AG09309 (cell line): ENCODE measurements around the gene KDSR.
"Not testable (repeated sequence)": the region's sequence is repeated elsewhere in the genome, so short reads cannot be mapped to it uniquely, and the experiment has no call there.

Experiments
- DNase-seq: peaks from one replicate; pipeline ENCODE4 v3.0.0-alpha.2; 2010; ENCODE audit warnings: low read depth
- H3K4me3 ChIP-seq: 2 replicates; pipeline ENCODE4 v1.5.1; 2011; ENCODE audit warnings: mild to moderate bottlenecking, low read depth, low read length, moderate library complexity; ENCODE audit not compliant: control insufficient read depth
- TF ChIP-seq, protein P1 (sequence below): IDR thresholded peaks from 2 replicates; pipeline ENCODE4 v1.5.1; 2011; ENCODE audit warnings: mild to moderate bottlenecking, low read depth, low read length, inconsistent platforms; ENCODE audit not compliant: insufficient read depth, control insufficient read depth; ENCODE audit errors: missing control alignments

Gene KDSR

DNA sequence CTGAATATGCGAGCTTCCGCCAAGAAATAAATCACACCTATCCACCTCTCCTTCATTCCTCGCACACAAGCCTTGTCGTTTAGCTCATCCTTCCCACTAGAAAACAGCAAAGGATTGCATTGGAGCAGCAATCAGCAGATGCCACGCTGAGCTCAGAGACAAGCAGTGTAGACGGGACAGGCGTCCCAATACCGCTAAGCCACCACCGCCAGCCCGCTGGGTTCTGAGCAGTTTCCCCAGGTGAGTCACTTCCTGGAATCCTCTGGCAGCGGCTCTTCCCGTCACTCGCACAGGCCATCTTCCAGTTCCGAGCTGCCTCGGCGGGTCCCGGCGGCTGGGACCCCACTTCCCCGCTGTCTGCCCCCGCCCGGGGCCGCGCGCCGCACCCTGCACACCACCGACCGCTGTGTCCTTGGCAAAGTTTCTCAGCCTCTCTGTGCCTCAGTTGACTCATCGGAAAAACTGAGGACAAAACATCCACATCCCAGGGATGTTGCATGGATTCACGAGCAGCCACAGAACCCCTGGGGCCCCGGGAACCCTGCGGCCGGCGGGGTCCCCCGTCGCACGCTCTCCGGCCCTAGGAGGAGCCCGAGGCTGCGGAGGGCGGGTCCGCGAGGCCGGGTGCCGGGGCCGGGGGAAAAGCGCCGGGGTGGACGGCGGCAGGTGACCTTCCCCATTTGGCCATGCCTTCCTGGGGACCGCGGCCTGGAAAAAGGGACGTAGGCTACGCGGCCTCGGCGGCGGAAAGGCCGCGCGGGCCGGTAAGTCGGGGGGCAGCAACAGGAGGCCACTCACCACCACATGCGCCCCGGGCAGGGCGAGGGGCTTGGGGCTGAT lies 573 bp downstream of the KDSR start:
- H3K4me3 ChIP-seq = peak overlapping the region; percentile 65
- no peak for DNase-seq
- TF ChIP-seq, protein P1, sequence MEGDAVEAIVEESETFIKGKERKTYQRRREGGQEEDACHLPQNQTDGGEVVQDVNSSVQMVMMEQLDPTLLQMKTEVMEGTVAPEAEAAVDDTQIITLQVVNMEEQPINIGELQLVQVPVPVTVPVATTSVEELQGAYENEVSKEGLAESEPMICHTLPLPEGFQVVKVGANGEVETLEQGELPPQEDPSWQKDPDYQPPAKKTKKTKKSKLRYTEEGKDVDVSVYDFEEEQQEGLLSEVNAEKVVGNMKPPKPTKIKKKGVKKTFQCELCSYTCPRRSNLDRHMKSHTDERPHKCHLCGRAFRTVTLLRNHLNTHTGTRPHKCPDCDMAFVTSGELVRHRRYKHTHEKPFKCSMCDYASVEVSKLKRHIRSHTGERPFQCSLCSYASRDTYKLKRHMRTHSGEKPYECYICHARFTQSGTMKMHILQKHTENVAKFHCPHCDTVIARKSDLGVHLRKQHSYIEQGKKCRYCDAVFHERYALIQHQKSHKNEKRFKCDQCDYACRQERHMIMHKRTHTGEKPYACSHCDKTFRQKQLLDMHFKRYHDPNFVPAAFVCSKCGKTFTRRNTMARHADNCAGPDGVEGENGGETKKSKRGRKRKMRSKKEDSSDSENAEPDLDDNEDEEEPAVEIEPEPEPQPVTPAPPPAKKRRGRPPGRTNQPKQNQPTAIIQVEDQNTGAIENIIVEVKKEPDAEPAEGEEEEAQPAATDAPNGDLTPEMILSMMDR = no peak

DNA sequence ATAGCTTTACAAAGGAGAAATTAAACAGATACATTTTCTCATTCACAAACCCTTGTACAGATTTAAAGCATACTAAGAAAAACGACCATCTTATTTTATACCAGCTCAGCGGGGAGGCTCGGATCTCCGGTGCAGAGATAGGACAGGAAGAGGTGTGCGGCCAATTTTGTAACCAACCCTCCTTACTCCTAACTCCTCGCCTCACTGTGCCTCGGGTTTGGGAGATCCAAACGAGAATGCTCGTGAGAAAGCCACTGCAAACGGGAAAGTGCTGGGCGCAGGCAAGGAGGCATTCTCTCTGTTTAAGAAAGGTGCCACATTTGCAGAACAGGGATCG lies 1.2 kb downstream of the KDSR start:
- DNase-seq = no peak
- TF ChIP-seq, protein P1 = no peak
- peak overlapping the region; percentile 65 for H3K4me3 ChIP-seq

DNA sequence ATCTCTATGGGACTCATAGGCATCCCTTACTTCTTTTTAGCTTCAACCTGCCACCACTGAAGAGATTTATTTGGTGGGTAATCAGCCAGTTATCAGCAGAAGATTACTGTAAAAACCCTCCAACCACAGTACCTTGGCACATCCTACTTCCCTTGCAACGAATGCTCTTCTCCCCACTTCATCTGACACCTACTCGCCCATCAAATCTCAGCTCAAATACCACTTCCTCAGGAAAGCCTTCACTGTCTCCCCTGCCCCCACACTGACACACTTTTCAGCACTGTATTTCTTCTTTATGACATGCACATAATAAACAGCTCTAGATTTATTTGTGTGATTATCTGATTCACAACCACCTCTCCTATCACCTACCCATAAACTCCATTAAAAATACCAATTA lies 3.1 kb downstream of the KDSR start:
- no peak for DNase-seq
- TF ChIP-seq, protein P1 = no peak
- H3K4me3 ChIP-seq = no peak overlapping the region

DNA sequence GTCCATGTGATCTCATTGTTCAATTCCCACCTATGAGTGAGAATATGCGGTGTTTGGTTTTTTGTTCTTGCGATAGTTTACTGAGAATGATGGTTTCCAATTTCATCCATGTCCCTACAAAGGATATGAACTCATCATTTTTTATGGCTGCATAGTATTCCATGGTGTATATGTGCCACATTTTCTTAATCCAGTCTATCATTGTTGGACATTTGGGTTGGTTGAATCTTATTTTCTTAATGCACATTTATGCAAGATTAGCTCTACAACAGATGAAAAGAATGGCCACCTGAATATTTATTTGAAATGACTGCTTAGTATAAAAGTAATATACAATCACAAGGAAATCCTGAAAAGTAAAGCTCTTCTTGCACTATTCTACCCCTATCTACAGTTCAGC lies 3.6 kb downstream of the KDSR start:
- not testable (repeated sequence) for DNase-seq, H3K4me3 ChIP-seq

DNA sequence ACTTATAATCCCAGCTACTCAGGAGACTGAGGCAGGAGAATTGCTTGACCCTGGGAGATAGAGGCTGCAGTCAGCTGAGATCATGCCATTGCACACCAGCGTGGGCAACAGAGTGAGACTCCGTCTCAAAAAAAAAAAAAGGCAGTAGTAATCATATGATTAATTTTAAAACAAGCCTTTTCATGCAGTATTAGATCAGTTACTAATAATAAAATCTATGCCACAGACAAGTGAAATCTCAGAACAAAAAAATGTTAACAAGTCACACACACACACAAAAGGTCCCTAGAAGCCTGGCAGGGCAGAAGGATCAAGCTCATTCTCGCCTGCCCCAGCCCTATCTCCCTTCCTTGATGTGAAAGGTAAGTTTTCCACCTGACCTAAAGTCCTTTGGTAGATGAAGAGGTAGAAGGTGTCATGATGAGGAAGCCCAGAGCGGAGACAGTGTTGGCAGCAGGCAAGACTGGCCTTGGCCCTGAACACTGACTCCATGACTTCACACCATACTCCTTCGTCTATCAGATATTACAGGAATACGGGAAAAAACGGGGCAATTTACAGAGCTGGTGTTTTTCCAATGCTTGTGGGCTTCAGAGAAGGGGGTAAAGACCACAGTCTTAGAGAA lies 10.6 kb downstream of the KDSR start:
- DNase-seq = no peak

DNA sequence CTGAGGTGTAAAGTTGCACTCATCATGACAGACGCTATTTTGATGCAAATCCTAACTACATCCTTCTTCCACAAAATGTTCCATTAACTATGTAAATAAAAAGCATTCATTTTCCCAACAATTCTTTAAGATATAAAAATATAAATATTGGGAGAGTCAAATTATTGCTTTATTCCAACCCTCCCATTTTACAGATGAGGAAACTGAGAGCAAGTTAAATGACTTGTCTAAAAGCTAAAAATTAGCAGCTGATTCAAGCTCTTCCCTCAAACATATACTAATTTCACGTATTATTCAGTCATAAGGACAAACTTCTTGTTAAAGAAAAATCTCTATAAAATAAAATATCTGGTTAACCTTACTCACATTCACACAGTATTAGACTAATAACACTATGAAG lies 16.8 kb downstream of the KDSR start:
- no peak overlapping the region for H3K4me3 ChIP-seq
- no peak for DNase-seq
- TF ChIP-seq, protein P1 = no peak

More for the DNA sequence above, 10.6 kb downstream of the KDSR start:
- TF ChIP-seq, protein P1 = no peak
- H3K4me3 ChIP-seq = no peak overlapping the region

DNA sequence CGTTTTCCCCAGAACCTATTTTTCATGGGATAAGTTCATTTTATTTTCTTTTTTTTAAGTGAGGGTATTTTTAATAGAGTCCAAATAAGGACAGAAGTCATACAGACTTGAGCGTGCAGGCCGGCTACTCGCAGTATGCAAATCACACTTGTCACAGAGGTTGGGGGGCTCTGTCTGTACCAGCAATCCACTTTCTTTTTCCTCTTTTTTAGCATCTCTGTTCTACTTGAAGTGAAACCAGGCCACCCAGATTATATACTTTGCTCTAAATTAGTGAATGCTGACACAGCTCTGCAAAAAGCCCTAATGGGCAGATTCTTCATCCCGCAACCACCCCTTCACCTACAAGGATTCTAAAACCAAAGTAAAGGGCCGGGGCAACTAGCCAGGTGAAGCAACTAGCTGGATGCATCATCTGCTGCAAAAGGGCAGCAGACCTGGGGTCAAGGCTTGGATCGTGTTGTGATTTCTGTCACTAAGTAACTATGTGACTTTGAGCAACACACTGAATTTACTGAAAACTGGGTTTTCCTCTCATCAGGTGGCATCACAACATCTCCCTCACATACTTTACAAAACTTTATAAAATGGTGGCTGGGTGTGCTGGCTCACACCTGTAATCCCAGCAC lies 18.4 kb downstream of the KDSR start:
- H3K4me3 ChIP-seq = no peak overlapping the region
- TF ChIP-seq, protein P1 = no peak
- no peak for DNase-seq
